Endothelial cell of umbilical vein (primary cell): Measurements from ENCODE around the gene SNN. TPM values are rescaled to one million over a fixed set of nuclear protein-coding genes. Genes with fewer than 3 reads are reported as not detected.

ENCODE experiments used
- BruUV-seq: library from RNA; stranded (reverse); fragments of 400-500 nt; replicated peaks from 2 replicates; lab custom pipeline; 2021; lab: Mats Ljungman, UMichigan
- CTCF ChIA-PET: fragments of 300-600, 350-600 bp; sonication (Branson Sonifier 250); formaldehyde crosslinking; loops from one replicate; lab custom pipeline; 2021; ENCODE audit warnings: antibody characterized with exemption, inconsistent platforms; lab: Charles Lee
- POLR2A ChIA-PET: fragments of 300-600, 350-600 bp; sonication (Branson Sonifier 250); formaldehyde crosslinking; loops from one replicate; lab custom pipeline; 2021; ENCODE audit warnings: antibody characterized with exemption, inconsistent platforms; lab: Charles Lee
- DNase-seq: peaks from one replicate; pipeline ENCODE4 v3.0.0-alpha.2; 2011; ENCODE audit warnings: low read depth, low spot score
- FAIRE-seq: peaks from 2 replicates; lab custom pipeline; 2011; peaks lifted over from hg19 to GRCh38; lab: Jason Lieb, UNC
- H2AFZ ChIP-seq: 2 replicates; pipeline ENCODE4 v1.6.0; 2012; ENCODE audit warnings: low read depth, low read length, control low read depth, inconsistent platforms
- H3K27ac ChIP-seq: 2 replicates; pipeline ENCODE4 v1.5.1; 2011; ENCODE audit warnings: low read depth, mild to moderate bottlenecking, control low read depth, low read length, moderate library complexity; ENCODE audit not compliant: insufficient read depth
- H3K27me3 ChIP-seq, 2 experiments: 2 replicates each; pipeline versions ENCODE4 v1.6.0 to v1.6.1; 2011; ENCODE audit warnings: low read length in 2 of 2, mixed read lengths in 1 of 2; ENCODE audit not compliant: control insufficient read depth in 2 of 2, insufficient read depth in 2 of 2
- H3K36me3 ChIP-seq, 2 experiments: 2 replicates in 1 of 2; 3 replicates in 1 of 2; pipeline ENCODE4 v1.5.1; 2011; ENCODE audit warnings: low read length in 2 of 2, mild to moderate bottlenecking in 1 of 2, moderate library complexity in 1 of 2; ENCODE audit not compliant: control insufficient read depth in 2 of 2, insufficient read depth in 2 of 2; ENCODE audit errors: extremely low read depth in 1 of 2
- H3K4me1 ChIP-seq: 3 replicates; pipeline ENCODE4 v1.5.1; 2011; ENCODE audit warnings: mild to moderate bottlenecking, low read length; ENCODE audit not compliant: control insufficient read depth, insufficient read depth; ENCODE audit errors: extremely low read depth
- H3K4me2 ChIP-seq: 2 replicates; pipeline ENCODE4 v1.6.1; 2011; ENCODE audit warnings: low read length, control low read depth, mixed read lengths; ENCODE audit not compliant: insufficient read depth
- H3K4me3 ChIP-seq, 3 experiments: fragments of 200-600 bp in 1 of 3; sonication (generic), shearing (Covaris generic) in 1 of 3; replicated peaks in 1 of 3; 2 replicates each; pipeline ENCODE4 v1.5.1; 2011 to 2016; ENCODE audit warnings: control low read depth in 3 of 3, low read length in 3 of 3, mild to moderate bottlenecking in 2 of 3, inconsistent platforms in 1 of 3, low read depth in 1 of 3, moderate library complexity in 1 of 3; ENCODE audit not compliant: insufficient read depth in 1 of 3
- H3K79me2 ChIP-seq: 2 replicates; pipeline ENCODE4 v1.6.0; 2012; ENCODE audit warnings: low read length, inconsistent platforms; ENCODE audit not compliant: control insufficient read depth, insufficient read depth
- H3K9ac ChIP-seq: replicated peaks from 2 replicates; pipeline ENCODE3; 2011; ENCODE audit warnings: low read length, control low read depth; ENCODE audit not compliant: insufficient read depth; ENCODE audit errors: extremely low read depth
- H3K9me1 ChIP-seq: replicated peaks from 3 replicates; pipeline ENCODE4 v1.6.0; 2011; ENCODE audit warnings: mild to moderate bottlenecking, low read length; ENCODE audit not compliant: control insufficient read depth, insufficient read depth; ENCODE audit errors: extremely low read depth
- H3K9me3 ChIP-seq: replicated peaks from 2 replicates; pipeline ENCODE4 v1.5.1; 2012; ENCODE audit warnings: low read length, inconsistent platforms; ENCODE audit not compliant: control insufficient read depth, insufficient read depth
- H4K20me1 ChIP-seq: replicated peaks from 2 replicates; pipeline ENCODE3; 2011; ENCODE audit warnings: mild to moderate bottlenecking, low read length; ENCODE audit not compliant: control insufficient read depth, insufficient read depth; ENCODE audit errors: extremely low read depth
- EZH2 ChIP-seq: IDR thresholded peaks from 2 replicates; pipeline ENCODE4 v1.6.1; 2012; ENCODE audit warnings: borderline replicate concordance, low read depth, mild to moderate bottlenecking, moderate library complexity, low read length, inconsistent platforms; ENCODE audit not compliant: severe bottlenecking
- FOS ChIP-seq: IDR thresholded peaks from 2 replicates; pipeline ENCODE4 v1.6.1; 2011; ENCODE audit warnings: mild to moderate bottlenecking, low read length, moderate library complexity, borderline replicate concordance; ENCODE audit not compliant: insufficient read depth
- GATA2 ChIP-seq: IDR thresholded peaks from 2 replicates; pipeline ENCODE4 v1.7.0; 2011; ENCODE audit warnings: low read depth, mild to moderate bottlenecking, moderate library complexity, mixed read lengths, low read length; ENCODE audit not compliant: insufficient read length, insufficient read depth
- JUN ChIP-seq: IDR thresholded peaks from 2 replicates; pipeline ENCODE4 v1.6.1; 2011; ENCODE audit warnings: borderline replicate concordance, low read depth; ENCODE audit not compliant: insufficient read length, insufficient read depth
- MAX ChIP-seq: IDR thresholded peaks from 2 replicates; pipeline ENCODE4 v1.6.1; 2011; ENCODE audit not compliant: insufficient read depth, insufficient read length
- POLR2A ChIP-seq: IDR thresholded peaks from 2 replicates; pipeline ENCODE4 v1.6.1; 2012; ENCODE audit warnings: low read depth, mild to moderate bottlenecking, control low read depth, low read length
- dilution Hi-C: fragments of 300-500 bp; cut with MboI; formaldehyde crosslinking; loops from one replicate; pipeline ENCODE4 v1.15.0; 2019; ENCODE audit warnings: low sequenced_read_pairs; ENCODE audit not compliant: extremely low pct_ligation_motif_present
- intact Hi-C: fragments of 100-400 bp; cut with micrococcal nuclease; formaldehyde crosslinking; loops from one replicate; pipeline ENCODE4 v1.10.0; 2022
- polyA plus RNA-seq, 4 experiments: library from polyadenylated mRNA; depleted of rRNA in 3 of 4; stranded (reverse) in 3 of 4; unstranded in 1 of 4; fragments of >200 nt; gene quantifications; 2 replicates each; pipeline versions ENCODE4 v1.2.1 to v1.2.3, GENCODE V29; 2011 to 2012; ENCODE audit warnings: missing spikeins in 1 of 4
- total RNA-seq: library from RNA; stranded (reverse); gene quantifications from 2 replicates; pipeline ENCODE4 v1.2.3, GENCODE V29; 2021

Gene SNN
- total and polyA plus RNA-seq, 2 donors (not counting 3 experiments of a cell fraction or from before 2014, with no cell fraction given), result 17.7 to 24.1 TPM

GRCh38 chr16:11630768-11631056 is 37.5 kb upstream of the SNN start:
- Histone ChIP-seq H3K79me2 (no peaks in the 10 kb centered on the region), H3K4me1 (no peaks in the 10 kb centered on the region), H3K27me3 (no peaks in the 10 kb centered on the region), H3K9me1 (no peaks in the 10 kb centered on the region), H3K4me3 (no peak overlapping the region), H3K27ac (no peak overlapping the region), H3K4me2 (no peak overlapping the region), H3K36me3 (no peaks in the 10 kb centered on the region), H3K9me3 (no peaks in the 10 kb centered on the region), H2AFZ (no peak overlapping the region), H4K20me1 (no peaks in the 10 kb centered on the region), H3K9ac (no peak overlapping the region)
- intact Hi-C loops (no loop called here), dilution Hi-C loops (no loop called here)
- ChIA-PET POLR2A (no interaction called here), CTCF (interaction anchor here (0.9 to 1.3 kb wide), 4 partner anchors 9 to 437 kb away, joined by 3 read pairs; no protein-coding TSS in a partner anchor)
- BruUV-seq, result no TSS peak
- no peak for TF ChIP-seq MAX
- no peak for TF ChIP-seq FOS
- no peak for TF ChIP-seq EZH2
- no peak for TF ChIP-seq JUN
- FAIRE-seq (no peak), DNase-seq (no peak)

DNA sequence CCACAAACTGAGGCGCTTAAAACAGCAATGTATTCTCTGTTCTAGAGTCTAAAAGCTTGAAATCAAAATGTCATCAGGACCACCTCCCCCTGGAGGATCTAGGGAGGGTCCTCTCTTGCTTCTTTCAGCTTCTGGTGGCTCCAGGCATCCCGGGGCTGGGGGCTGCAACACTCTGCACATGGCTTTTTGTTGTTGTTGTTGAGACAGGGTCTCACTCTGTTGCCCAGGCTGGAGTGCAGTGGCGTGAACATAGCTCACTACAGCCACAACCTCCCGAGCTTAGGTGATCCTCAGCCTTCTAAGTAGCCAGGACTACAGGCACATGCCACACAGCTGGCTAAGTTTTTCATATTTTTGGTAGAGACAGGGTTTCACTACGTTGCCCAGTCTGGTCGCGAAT is 37.0 kb upstream of the SNN start:
- dilution Hi-C loops (no loop called here), intact Hi-C loops (no loop called here)
- H3K9me3 ChIP-seq, result no peaks in the 10 kb centered on the region
- no peak overlapping the region for H3K9ac ChIP-seq
- no peaks in the 10 kb centered on the region for H4K20me1 ChIP-seq
- no peaks in the 10 kb centered on the region for H3K27me3 ChIP-seq
- H3K9me1 ChIP-seq, result no peaks in the 10 kb centered on the region
- no peaks in the 10 kb centered on the region for H3K36me3 ChIP-seq
- H3K27ac ChIP-seq, result no peak overlapping the region
- H3K4me1 ChIP-seq, result no peaks in the 10 kb centered on the region
- ChIA-PET CTCF (interaction anchor here (0.9 to 1.3 kb wide), 4 partner anchors 9 to 437 kb away, joined by 3 read pairs; no protein-coding TSS in a partner anchor), POLR2A (no interaction called here)
- no peak overlapping the region for H2AFZ ChIP-seq
- DNase-seq (no peak), FAIRE-seq (no peak)
- no peak overlapping the region for H3K4me3 ChIP-seq
- no TSS peak for BruUV-seq
- H3K4me2 ChIP-seq, result no peak overlapping the region
- TF ChIP-seq POLR2A (no peak), GATA2 (no peak), FOS (no peak)
- no peaks in the 10 kb centered on the region for H3K79me2 ChIP-seq
